ENCODE measurements around the gene CEP20. TPM values are rescaled to one million over a fixed set of nuclear protein-coding genes. Genes with fewer than 3 reads are reported as not detected.

CEP20 gene
- total and polyA plus RNA-seq, 2 of the 8 experiments (the other 6 are each of a cell fraction or from before 2014, with no cell fraction given) = 16.2 to 49.0 TPM

GRCh38 chr16:15876503-15876902, 11.9 kb downstream of the CEP20 start (continued):
- TF ChIP-seq HDAC2 (IDR thresholded peaks at IDR 0.05; ENCODE audit: borderline replicate concordance in 1 of 2, low read depth in 2 of 2, low read length in 2 of 2) (no peak), CHD1 (IDR thresholded peaks at IDR 0.05; ENCODE audit: low read depth, low read length) (no peak)
